Fibroblast of mammary gland (primary cell): Measurements from ENCODE around the gene EXOSC1.
"Not testable (repeated sequence)": the region's sequence is repeated elsewhere in the genome, so short reads cannot be mapped to it uniquely, and the experiment has no call there.

ENCODE experiments used
- DNase-seq: peaks from one replicate; pipeline ENCODE4 v3.0.0-alpha.2; 2010; ENCODE audit warnings: low read depth
- H3K4me3 ChIP-seq: 2 replicates; pipeline ENCODE4 v1.5.1; 2011; ENCODE audit warnings: low read depth, mild to moderate bottlenecking, low read length, moderate library complexity; ENCODE audit not compliant: control insufficient read depth
- TF ChIP-seq, protein P1 (sequence below): conservative IDR thresholded peaks from 2 replicates; pipeline ENCODE4 v1.5.1; 2011; ENCODE audit warnings: low read depth, low read length, inconsistent platforms; ENCODE audit not compliant: control insufficient read depth, insufficient read depth

The EXOSC1 gene

DNA sequence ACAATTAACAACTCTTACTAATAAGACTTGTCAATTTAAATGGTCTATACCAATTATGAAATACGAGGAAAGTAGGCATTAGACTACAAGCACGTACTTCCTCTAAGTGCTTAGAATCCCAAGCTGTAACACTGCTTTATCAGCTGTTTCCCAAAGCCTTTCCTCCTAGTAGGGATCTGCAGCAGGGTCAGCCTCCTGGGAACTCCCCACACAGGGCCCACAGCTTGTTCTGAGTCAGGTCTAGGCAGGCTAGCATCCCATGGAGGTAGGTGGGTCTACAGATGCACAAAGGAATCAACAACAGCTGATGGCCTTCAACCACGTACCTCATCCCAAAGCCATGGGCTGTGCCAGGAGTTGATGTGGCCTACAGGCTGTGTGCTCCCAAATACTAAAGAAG lies 37.7 kb upstream of the EXOSC1 start:
- H3K4me3 ChIP-seq, result no peak overlapping the region
- TF ChIP-seq, protein P1, sequence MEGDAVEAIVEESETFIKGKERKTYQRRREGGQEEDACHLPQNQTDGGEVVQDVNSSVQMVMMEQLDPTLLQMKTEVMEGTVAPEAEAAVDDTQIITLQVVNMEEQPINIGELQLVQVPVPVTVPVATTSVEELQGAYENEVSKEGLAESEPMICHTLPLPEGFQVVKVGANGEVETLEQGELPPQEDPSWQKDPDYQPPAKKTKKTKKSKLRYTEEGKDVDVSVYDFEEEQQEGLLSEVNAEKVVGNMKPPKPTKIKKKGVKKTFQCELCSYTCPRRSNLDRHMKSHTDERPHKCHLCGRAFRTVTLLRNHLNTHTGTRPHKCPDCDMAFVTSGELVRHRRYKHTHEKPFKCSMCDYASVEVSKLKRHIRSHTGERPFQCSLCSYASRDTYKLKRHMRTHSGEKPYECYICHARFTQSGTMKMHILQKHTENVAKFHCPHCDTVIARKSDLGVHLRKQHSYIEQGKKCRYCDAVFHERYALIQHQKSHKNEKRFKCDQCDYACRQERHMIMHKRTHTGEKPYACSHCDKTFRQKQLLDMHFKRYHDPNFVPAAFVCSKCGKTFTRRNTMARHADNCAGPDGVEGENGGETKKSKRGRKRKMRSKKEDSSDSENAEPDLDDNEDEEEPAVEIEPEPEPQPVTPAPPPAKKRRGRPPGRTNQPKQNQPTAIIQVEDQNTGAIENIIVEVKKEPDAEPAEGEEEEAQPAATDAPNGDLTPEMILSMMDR, result no peak
- peak; percentile 39 for DNase-seq

GRCh38 chr10:97482381-97482780 lies 36.6 kb upstream of the EXOSC1 start:
- TF ChIP-seq, protein P1, result no peak
- no peak for DNase-seq
- H3K4me3 ChIP-seq, result no peak overlapping the region

GRCh38 chr10:97481071-97481470 lies 35.3 kb upstream of the EXOSC1 start:
- DNase-seq, result no peak
- no peak overlapping the region for H3K4me3 ChIP-seq
- TF ChIP-seq, protein P1, result no peak

DNA sequence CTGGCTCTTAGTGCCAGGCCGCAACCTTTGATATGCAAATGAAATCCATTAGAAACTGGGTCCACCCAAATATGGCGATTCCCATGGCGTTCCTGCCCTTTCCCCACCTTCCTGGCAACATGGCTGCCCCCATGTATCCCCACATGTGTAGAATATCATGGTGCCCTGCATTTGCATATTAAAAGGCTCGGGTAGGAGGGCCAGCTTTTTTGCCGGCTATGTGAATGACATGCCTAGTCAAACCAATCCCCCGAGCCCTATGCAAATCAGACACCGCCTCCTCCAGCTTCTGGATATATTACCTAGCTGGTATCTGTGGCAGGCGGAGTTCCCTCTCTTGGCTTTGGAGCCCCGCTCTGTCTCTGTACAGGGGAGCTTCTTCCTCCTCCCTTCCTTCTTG lies 34.1 kb upstream of the EXOSC1 start:
- DNase-seq, result no peak
- TF ChIP-seq, protein P1, result no peak
- H3K4me3 ChIP-seq, result no peak overlapping the region

DNA sequence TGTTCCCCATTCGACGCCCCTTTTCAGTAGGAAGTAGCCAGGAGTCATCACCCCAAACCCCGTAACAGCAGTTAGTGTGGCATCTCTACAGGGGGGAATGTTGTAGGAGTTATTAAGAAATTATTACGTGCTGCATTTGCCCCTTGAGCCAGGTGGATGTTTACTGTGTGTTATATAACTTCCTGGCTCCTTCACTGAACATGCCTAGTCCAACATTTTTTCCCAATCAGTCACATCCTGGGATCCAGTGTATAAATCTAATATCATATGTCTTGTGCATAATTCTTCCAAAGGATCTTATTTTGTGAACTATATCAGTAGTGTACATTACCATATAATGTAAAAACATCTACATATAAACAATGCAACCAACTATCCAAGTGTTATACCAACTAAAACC lies 33.6 kb upstream of the EXOSC1 start:
- not testable (repeated sequence) for H3K4me3 ChIP-seq, DNase-seq

GRCh38 chr10:97475936-97476594 lies 30.3 kb upstream of the EXOSC1 start:
- TF ChIP-seq, protein P1, result no peak
- H3K4me3 ChIP-seq, result no peak overlapping the region
- DNase-seq, result peak; percentile 80

DNA sequence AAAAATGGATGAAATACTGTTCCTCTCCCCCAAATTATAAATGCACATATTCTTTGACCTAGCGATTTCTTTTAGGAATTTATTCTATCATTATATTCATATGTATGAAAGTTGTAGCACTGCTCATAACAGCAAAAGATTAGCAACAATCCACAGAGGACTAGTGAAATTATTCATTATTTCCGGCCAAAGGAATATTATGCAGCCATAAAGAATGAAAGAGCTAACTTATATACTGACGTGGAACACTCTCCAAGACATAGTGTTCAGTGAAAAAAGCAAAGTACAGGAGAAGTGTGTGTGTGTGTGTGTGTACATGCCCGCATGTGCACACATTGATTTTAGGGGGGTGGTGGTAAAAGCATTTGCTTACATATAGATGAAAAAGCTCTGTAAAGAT lies 29.1 kb upstream of the EXOSC1 start:
- no peak for DNase-seq
- TF ChIP-seq, protein P1, result no peak
- no peak overlapping the region for H3K4me3 ChIP-seq

GRCh38 chr10:97468781-97469180 lies 23.0 kb upstream of the EXOSC1 start:
- DNase-seq, H3K4me3 ChIP-seq: not testable (repeated sequence)
